ENCODE measurements around the gene TERF2IP.

Gene TERF2IP, protein sequence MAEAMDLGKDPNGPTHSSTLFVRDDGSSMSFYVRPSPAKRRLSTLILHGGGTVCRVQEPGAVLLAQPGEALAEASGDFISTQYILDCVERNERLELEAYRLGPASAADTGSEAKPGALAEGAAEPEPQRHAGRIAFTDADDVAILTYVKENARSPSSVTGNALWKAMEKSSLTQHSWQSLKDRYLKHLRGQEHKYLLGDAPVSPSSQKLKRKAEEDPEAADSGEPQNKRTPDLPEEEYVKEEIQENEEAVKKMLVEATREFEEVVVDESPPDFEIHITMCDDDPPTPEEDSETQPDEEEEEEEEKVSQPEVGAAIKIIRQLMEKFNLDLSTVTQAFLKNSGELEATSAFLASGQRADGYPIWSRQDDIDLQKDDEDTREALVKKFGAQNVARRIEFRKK

GRCh38 chr16:75647492-75648264 lies at the start of gene TERF2IP, which contains the start of gene KARS1:
Gene TERF2IP (plus strand): TSS chr16:75647773. CDS start chr16:75647883, 110 bp downstream.
Gene KARS1 (minus strand): TSS chr16:75647665. CDS start chr16:75647639, 26 bp downstream.
- peak within 1 kb of the TSS; percentile 66 for H3K4me3 ChIP-seq (ENCODE audit: low read depth, low read length)
- peak; percentile 97 for DNase-seq (ENCODE audit: low read depth)
- TF ChIP-seq, protein P1, sequence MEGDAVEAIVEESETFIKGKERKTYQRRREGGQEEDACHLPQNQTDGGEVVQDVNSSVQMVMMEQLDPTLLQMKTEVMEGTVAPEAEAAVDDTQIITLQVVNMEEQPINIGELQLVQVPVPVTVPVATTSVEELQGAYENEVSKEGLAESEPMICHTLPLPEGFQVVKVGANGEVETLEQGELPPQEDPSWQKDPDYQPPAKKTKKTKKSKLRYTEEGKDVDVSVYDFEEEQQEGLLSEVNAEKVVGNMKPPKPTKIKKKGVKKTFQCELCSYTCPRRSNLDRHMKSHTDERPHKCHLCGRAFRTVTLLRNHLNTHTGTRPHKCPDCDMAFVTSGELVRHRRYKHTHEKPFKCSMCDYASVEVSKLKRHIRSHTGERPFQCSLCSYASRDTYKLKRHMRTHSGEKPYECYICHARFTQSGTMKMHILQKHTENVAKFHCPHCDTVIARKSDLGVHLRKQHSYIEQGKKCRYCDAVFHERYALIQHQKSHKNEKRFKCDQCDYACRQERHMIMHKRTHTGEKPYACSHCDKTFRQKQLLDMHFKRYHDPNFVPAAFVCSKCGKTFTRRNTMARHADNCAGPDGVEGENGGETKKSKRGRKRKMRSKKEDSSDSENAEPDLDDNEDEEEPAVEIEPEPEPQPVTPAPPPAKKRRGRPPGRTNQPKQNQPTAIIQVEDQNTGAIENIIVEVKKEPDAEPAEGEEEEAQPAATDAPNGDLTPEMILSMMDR (IDR thresholded peaks at IDR 0.05; ENCODE audit: insufficient read depth, low read depth, low read length, missing control alignments) = no peak

- TF ChIP-seq, protein P1 (IDR thresholded peaks at IDR 0.05; ENCODE audit: insufficient read depth, low read depth, low read length, missing control alignments) = no peak
- DNase-seq (ENCODE audit: low read depth) = no peak
- no peak overlapping the region for H3K4me3 ChIP-seq (ENCODE audit: low read depth, low read length)
Measured at GRCh38 chr16:75599452-75600277, 47.9 kb upstream of the TERF2IP start.

DNA sequence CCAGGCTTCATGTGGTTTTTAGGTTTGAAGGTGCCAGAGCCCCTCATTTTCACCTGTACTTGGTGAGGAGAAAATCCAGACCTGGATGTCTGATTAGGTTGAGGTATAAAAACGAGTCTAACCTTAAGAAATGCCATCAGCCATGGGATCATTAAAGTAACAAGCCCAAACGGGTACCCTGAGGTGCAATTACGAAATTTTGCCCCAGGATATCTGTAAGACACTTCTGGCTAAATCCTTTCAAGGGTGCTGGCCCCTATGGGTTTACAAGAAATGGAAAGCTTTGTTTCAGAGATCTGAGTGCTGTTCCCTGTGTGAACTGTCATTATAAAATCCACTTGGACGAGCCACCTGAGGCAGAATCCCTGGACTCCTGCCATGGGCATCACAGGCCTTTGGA lies 44.3 kb upstream of the TERF2IP start:
- DNase-seq (ENCODE audit: low read depth) = no peak
- H3K4me3 ChIP-seq (ENCODE audit: low read depth, low read length) = no peak overlapping the region
- TF ChIP-seq, protein P1 (IDR thresholded peaks at IDR 0.05; ENCODE audit: insufficient read depth, low read depth, low read length, missing control alignments) = no peak

DNA sequence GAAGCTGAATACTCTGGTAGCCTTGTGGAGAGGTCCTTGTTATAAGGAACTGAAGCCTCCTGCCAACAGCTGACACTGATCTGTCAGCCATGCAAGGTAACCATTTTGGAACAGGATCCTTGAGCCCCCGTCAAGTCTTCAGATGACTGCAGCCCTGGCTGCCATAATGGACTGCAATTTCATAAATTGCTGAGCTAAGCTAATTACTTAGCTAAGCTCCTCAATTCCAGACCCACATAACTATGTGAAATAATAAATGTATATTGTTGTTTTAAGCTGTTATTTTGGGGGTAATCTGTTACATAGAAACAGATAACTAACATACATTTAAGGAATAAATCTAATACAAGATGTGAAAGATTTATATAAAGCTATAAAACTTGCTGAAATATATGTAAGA lies 41.1 kb upstream of the TERF2IP start:
- TF ChIP-seq, protein P1 (IDR thresholded peaks at IDR 0.05; ENCODE audit: insufficient read depth, low read depth, low read length, missing control alignments) = no peak
- DNase-seq (ENCODE audit: low read depth) = no peak
- H3K4me3 ChIP-seq (ENCODE audit: low read depth, low read length) = no peak overlapping the region

GRCh38 chr16:75614066-75614897 lies 33.3 kb upstream of the TERF2IP start:
- TF ChIP-seq, protein P1 (IDR thresholded peaks at IDR 0.05; ENCODE audit: insufficient read depth, low read depth, low read length, missing control alignments) = no peak
- no peak overlapping the region for H3K4me3 ChIP-seq (ENCODE audit: low read depth, low read length)
- no peak for DNase-seq (ENCODE audit: low read depth)

DNA sequence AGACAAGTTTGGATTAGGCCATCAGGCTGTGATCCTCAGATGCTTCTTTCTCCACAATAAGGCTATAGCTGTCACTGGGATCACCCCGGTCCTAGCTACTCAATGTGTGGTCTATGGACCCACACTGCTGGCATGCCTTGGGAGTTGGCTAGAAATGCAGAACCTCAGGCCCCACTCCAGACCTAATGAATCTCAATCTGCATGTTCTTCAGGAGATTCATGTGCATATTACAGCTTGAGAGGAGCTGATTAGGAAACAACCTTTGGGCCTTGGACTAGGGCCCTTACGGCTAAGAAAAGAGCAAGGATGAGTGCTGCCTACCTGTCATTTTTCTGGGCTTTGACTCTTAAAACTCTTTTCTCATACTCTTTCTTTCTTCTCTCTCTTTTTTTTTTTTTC lies 32.0 kb upstream of the TERF2IP start:
- DNase-seq (ENCODE audit: low read depth) = no peak
- TF ChIP-seq, protein P1 (IDR thresholded peaks at IDR 0.05; ENCODE audit: insufficient read depth, low read depth, low read length, missing control alignments) = no peak
- no peak overlapping the region for H3K4me3 ChIP-seq (ENCODE audit: low read depth, low read length)

Data from GM12865 (cell line).